IPS-18a (cell line): ENCODE results near the gene KCNIP4.

Source experiments
- H3K27ac ChIP-seq: one replicate; pipeline ENCODE4 v1.5.1; 2013; ENCODE audit warnings: low read length
- H3K27me3 ChIP-seq: one replicate; pipeline ENCODE4 v1.6.1; 2013; ENCODE audit warnings: mild to moderate bottlenecking, low read length; ENCODE audit not compliant: control insufficient read depth, insufficient read depth
- H3K36me3 ChIP-seq: one replicate; pipeline ENCODE4 v1.6.1; 2013; ENCODE audit warnings: low read depth, low read length; ENCODE audit not compliant: control insufficient read depth
- H3K4me1 ChIP-seq: one replicate; pipeline ENCODE4 v1.6.1; 2013; ENCODE audit warnings: low read depth, low read length; ENCODE audit not compliant: control insufficient read depth
- H3K4me3 ChIP-seq: one replicate; pipeline ENCODE4 v1.5.1; 2013; ENCODE audit warnings: low read length
- H3K9ac ChIP-seq: one replicate; pipeline ENCODE4 v1.6.1; 2013; ENCODE audit warnings: mild to moderate bottlenecking, low read length, moderate library complexity
- H3K9me3 ChIP-seq: one replicate; pipeline ENCODE4 v1.6.1; 2013; ENCODE audit warnings: low read depth, low read length; ENCODE audit not compliant: control insufficient read depth

KCNIP4 gene

GRCh38 chr4:21195682-21196081 is 752.9 kb downstream of the KCNIP4 start:
- H3K4me1 ChIP-seq: no peaks in the 10 kb centered on the region
- no peaks in the 10 kb centered on the region for H3K9me3 ChIP-seq
- no peaks in the 10 kb centered on the region for H3K36me3 ChIP-seq
- no peak overlapping the region for H3K27ac ChIP-seq
- no peak overlapping the region for H3K4me3 ChIP-seq
- H3K9ac ChIP-seq: no peak overlapping the region
- H3K27me3 ChIP-seq: no peaks in the 10 kb centered on the region

GRCh38 chr4:21192367-21192766 is 756.2 kb downstream of the KCNIP4 start:
- H3K9me3 ChIP-seq: no peaks in the 10 kb centered on the region
- H3K4me3 ChIP-seq: no peak overlapping the region
- H3K36me3 ChIP-seq: no peaks in the 10 kb centered on the region
- no peaks in the 10 kb centered on the region for H3K27me3 ChIP-seq
- H3K9ac ChIP-seq: no peak overlapping the region
- no peak overlapping the region for H3K27ac ChIP-seq
- H3K4me1 ChIP-seq: no peaks in the 10 kb centered on the region

GRCh38 chr4:21191317-21191716 is 757.3 kb downstream of the KCNIP4 start:
- Histone ChIP-seq H3K9me3 (no peaks in the 10 kb centered on the region), H3K27me3 (no peaks in the 10 kb centered on the region), H3K36me3 (no peaks in the 10 kb centered on the region), H3K9ac (no peak overlapping the region), H3K4me3 (no peak overlapping the region), H3K4me1 (no peaks in the 10 kb centered on the region), H3K27ac (no peak overlapping the region)

GRCh38 chr4:21184788-21185187 is 763.8 kb downstream of the KCNIP4 start:
- Histone ChIP-seq H3K4me1 (no peaks in the 10 kb centered on the region), H3K27me3 (no peaks in the 10 kb centered on the region), H3K9ac (no peak overlapping the region), H3K27ac (no peak overlapping the region), H3K4me3 (no peak overlapping the region), H3K9me3 (no peaks in the 10 kb centered on the region), H3K36me3 (no peaks in the 10 kb centered on the region)

GRCh38 chr4:21181716-21182115 is 766.9 kb downstream of the KCNIP4 start:
- no peaks in the 10 kb centered on the region for H3K9me3 ChIP-seq
- H3K4me1 ChIP-seq: no peaks in the 10 kb centered on the region
- no peaks in the 10 kb centered on the region for H3K36me3 ChIP-seq
- no peak overlapping the region for H3K27ac ChIP-seq
- no peak overlapping the region for H3K9ac ChIP-seq
- H3K27me3 ChIP-seq: no peaks in the 10 kb centered on the region
- no peak overlapping the region for H3K4me3 ChIP-seq

GRCh38 chr4:21177871-21178270 is 770.7 kb downstream of the KCNIP4 start:
- H3K9ac ChIP-seq: no peak overlapping the region
- H3K27me3 ChIP-seq: no peaks in the 10 kb centered on the region
- no peaks in the 10 kb centered on the region for H3K36me3 ChIP-seq
- H3K9me3 ChIP-seq: no peaks in the 10 kb centered on the region
- H3K4me3 ChIP-seq: no peak overlapping the region
- H3K4me1 ChIP-seq: no peaks in the 10 kb centered on the region
- no peak overlapping the region for H3K27ac ChIP-seq

- no peaks in the 10 kb centered on the region for H3K27me3 ChIP-seq
- H3K9me3 ChIP-seq: no peaks in the 10 kb centered on the region
- H3K4me1 ChIP-seq: no peaks in the 10 kb centered on the region
- H3K9ac ChIP-seq: no peak overlapping the region
- H3K36me3 ChIP-seq: no peaks in the 10 kb centered on the region
- H3K27ac ChIP-seq: no peak overlapping the region
- H3K4me3 ChIP-seq: no peak overlapping the region
These were observed 771.5 kb downstream of the KCNIP4 start for GRCh38 chr4:21177092-21177491.

- H3K27me3 ChIP-seq: no peaks in the 10 kb centered on the region
These were observed 780.9 kb downstream of the KCNIP4 start for GRCh38 chr4:21167711-21168110.

GRCh38 chr4:21155367-21155766 is 793.2 kb downstream of the KCNIP4 start:
- Histone ChIP-seq H3K27me3 (no peaks in the 10 kb centered on the region), H3K4me3 (no peak overlapping the region), H3K27ac (no peak overlapping the region), H3K4me1 (no peaks in the 10 kb centered on the region), H3K9me3 (no peaks in the 10 kb centered on the region), H3K9ac (no peak overlapping the region), H3K36me3 (no peaks in the 10 kb centered on the region)

More at GRCh38 chr4:21167711-21168110, 780.9 kb downstream of the KCNIP4 start:
- Histone ChIP-seq H3K27ac (no peak overlapping the region), H3K9ac (no peak overlapping the region), H3K4me3 (no peak overlapping the region), H3K9me3 (no peaks in the 10 kb centered on the region), H3K36me3 (no peaks in the 10 kb centered on the region), H3K4me1 (no peaks in the 10 kb centered on the region)

GRCh38 chr4:21139327-21139726 is 809.2 kb downstream of the KCNIP4 start:
- no peak overlapping the region for H3K4me3 ChIP-seq
- no peaks in the 10 kb centered on the region for H3K36me3 ChIP-seq
- no peaks in the 10 kb centered on the region for H3K9me3 ChIP-seq
- no peak overlapping the region for H3K27ac ChIP-seq
- no peaks in the 10 kb centered on the region for H3K4me1 ChIP-seq
- no peak overlapping the region for H3K9ac ChIP-seq
- no peaks in the 10 kb centered on the region for H3K27me3 ChIP-seq

- H3K4me1 ChIP-seq: no peaks in the 10 kb centered on the region
- H3K9me3 ChIP-seq: no peaks in the 10 kb centered on the region
- H3K27me3 ChIP-seq: no peaks in the 10 kb centered on the region
- H3K36me3 ChIP-seq: no peaks in the 10 kb centered on the region
- no peak overlapping the region for H3K4me3 ChIP-seq
- no peak overlapping the region for H3K9ac ChIP-seq
- no peak overlapping the region for H3K27ac ChIP-seq
These were observed 812.4 kb downstream of the KCNIP4 start for GRCh38 chr4:21136051-21136630.

GRCh38 chr4:21134994-21135393 is 813.6 kb downstream of the KCNIP4 start:
- Histone ChIP-seq H3K27me3 (no peaks in the 10 kb centered on the region), H3K27ac (no peak overlapping the region), H3K9me3 (no peaks in the 10 kb centered on the region), H3K4me1 (no peaks in the 10 kb centered on the region), H3K36me3 (no peaks in the 10 kb centered on the region), H3K4me3 (no peak overlapping the region), H3K9ac (no peak overlapping the region)
